DMS153 (cell line): Measurements from ENCODE around the gene TBC1D17.

Experiments
- DNase-seq: peaks from one replicate; lab custom pipeline; 2025; lab: John Stamatoyannopoulos, UW

TBC1D17 gene

GRCh38 chr19:49877020-49877878 lies at the start of gene TBC1D17, which contains the start of gene AKT1S1:
Gene TBC1D17 (plus strand): TSS chr19:49877702. CDS start chr19:49877724, 22 bp downstream.
Gene AKT1S1 (minus strand): TSS chr19:49877355. CDS start chr19:49873295, 4,060 bp downstream.
- DNase-seq, result peak; percentile 100

- no peak for DNase-seq
Observed at GRCh38 chr19:49829200-49829599, 48.3 kb upstream of the TBC1D17 start.

- DNase-seq, result no peak
Observed at GRCh38 chr19:49829721-49830120, 47.8 kb upstream of the TBC1D17 start.

- no peak for DNase-seq
Observed at GRCh38 chr19:49830766-49831165, 46.7 kb upstream of the TBC1D17 start.

GRCh38 chr19:49831592-49831991 lies 45.9 kb upstream of the TBC1D17 start:
- no peak for DNase-seq

- no peak for DNase-seq
Observed at GRCh38 chr19:49832556-49832955, 44.9 kb upstream of the TBC1D17 start.

- no peak for DNase-seq
Observed at GRCh38 chr19:49833599-49833998, 43.9 kb upstream of the TBC1D17 start.

GRCh38 chr19:49835562-49835961 lies 41.9 kb upstream of the TBC1D17 start:
- DNase-seq, result no peak

- DNase-seq, result no peak
Observed at GRCh38 chr19:49836176-49837008, 41.1 kb upstream of the TBC1D17 start.

- no peak for DNase-seq
Observed at GRCh38 chr19:49837009-49837310, 40.5 kb upstream of the TBC1D17 start.

GRCh38 chr19:49837425-49837824 lies 40.1 kb upstream of the TBC1D17 start:
- DNase-seq, result no peak

GRCh38 chr19:49838885-49839588 lies 38.5 kb upstream of the TBC1D17 start:
- DNase-seq, result no peak

- DNase-seq, result no peak
Observed at GRCh38 chr19:49839713-49840112, 37.8 kb upstream of the TBC1D17 start.

GRCh38 chr19:49840321-49840720 lies 37.2 kb upstream of the TBC1D17 start:
- DNase-seq, result no peak

GRCh38 chr19:49840736-49841249 lies 36.7 kb upstream of the TBC1D17 start:
- DNase-seq, result no peak

GRCh38 chr19:49843265-49843664 lies 34.2 kb upstream of the TBC1D17 start:
- no peak for DNase-seq

GRCh38 chr19:49844138-49845095 lies 33.1 kb upstream of the TBC1D17 start:
- DNase-seq, result no peak

GRCh38 chr19:49845414-49845813 lies 32.1 kb upstream of the TBC1D17 start:
- DNase-seq, result no peak

GRCh38 chr19:49846408-49846807 lies 31.1 kb upstream of the TBC1D17 start:
- no peak for DNase-seq

- DNase-seq, result no peak
Observed at GRCh38 chr19:49847731-49848696, 29.5 kb upstream of the TBC1D17 start.
